HCT116 (cell line): Measurements from ENCODE around the gene SIK1. TPM values are rescaled to one million over a fixed set of nuclear protein-coding genes. Genes with fewer than 3 reads are reported as not detected.
"Not testable (repeated sequence)": the region's sequence is repeated elsewhere in the genome, so short reads cannot be mapped to it uniquely, and the experiment has no call there.

Source experiments
- ATAC-seq: fragments of 200-7000 bp; cut with Tn5 transposase; 2 replicates; pipeline ENCODE4 v1.9.1; 2020; ENCODE audit warnings: mild to moderate bottlenecking, moderate library complexity
- BruUV-seq: library from RNA; stranded (reverse); fragments of 400-500 nt; replicated peaks from 2 replicates; lab custom pipeline; 2021; lab: Mats Ljungman, UMichigan
- CTCF ChIA-PET: fragments of 300-600 bp; sonication (Branson Sonifier 250); formaldehyde crosslinking; loops from one replicate; lab custom pipeline; 2021; ENCODE audit warnings: antibody characterized with exemption; lab: Charles Lee
- POLR2A ChIA-PET: fragments of 300-600, 350-600 bp; sonication (Branson Sonifier 250); formaldehyde crosslinking; loops from one replicate; lab custom pipeline; 2021; ENCODE audit warnings: antibody characterized with exemption; lab: Charles Lee
- RAD21 ChIA-PET, 2 experiments: fragments of 300-600 bp; sonication (Branson Sonifier 250); formaldehyde crosslinking; loops; one replicate each; lab custom pipeline; 2023; ENCODE audit warnings: low total read pairs in 2 of 2; ENCODE audit not compliant: uncharacterized antibody in 2 of 2, unreplicated experiment in 2 of 2, low non-redundant PET in 1 of 2; lab: Charles Lee
- DNase-seq: peaks from one replicate; pipeline ENCODE4 v3.0.0-alpha.2; 2010; ENCODE audit warnings: low read depth, low spot score
- H2AFZ ChIP-seq: fragments of 200-600 bp; shearing (Covaris generic), sonication (generic); 2 replicates; pipeline ENCODE4 v1.6.1; 2017; ENCODE audit warnings: low read depth, mixed run types, mixed read lengths, antibody characterized with exemption, low read length; ENCODE audit not compliant: poor library complexity, severe bottlenecking
- H3K27ac ChIP-seq: 2 replicates; pipeline ENCODE4 v1.5.1; 2012; ENCODE audit warnings: low read depth, low read length
- H3K27me3 ChIP-seq: fragments of 200-600 bp; sonication (generic); 2 replicates; pipeline ENCODE4 v1.6.1; 2016; ENCODE audit warnings: mixed run types, low read length, mixed read lengths; ENCODE audit not compliant: insufficient read depth
- H3K36me3 ChIP-seq, 2 experiments: fragments of 200-500 bp in 1 of 2; fragments of 200-600 bp in 1 of 2; sonication (Bioruptor generic) in 1 of 2; sonication (generic) in 1 of 2; 2 replicates each; pipeline versions ENCODE4 v1.5.1 to v1.6.1; 2014 to 2016; ENCODE audit warnings: low read length in 2 of 2, inconsistent platforms in 1 of 2, mixed read lengths in 1 of 2, mixed run types in 1 of 2; ENCODE audit not compliant: insufficient read depth in 2 of 2, control insufficient read depth in 1 of 2
- H3K4me1 ChIP-seq, 2 experiments: fragments of 200-600 bp in 1 of 2; sonication (generic) in 1 of 2; 2 replicates each; pipeline versions ENCODE4 v1.5.1 to v1.6.1; 2012 to 2017; ENCODE audit warnings: low read length in 2 of 2, inconsistent platforms in 1 of 2, mild to moderate bottlenecking in 1 of 2, mixed read lengths in 1 of 2, mixed run types in 1 of 2, moderate library complexity in 1 of 2; ENCODE audit not compliant: insufficient read depth in 2 of 2, control insufficient read depth in 1 of 2
- H3K4me2 ChIP-seq: fragments of 200-600 bp; sonication (generic); 2 replicates; pipeline ENCODE4 v1.6.1; 2017; ENCODE audit warnings: mixed run types, low read length, mixed read lengths
- H3K4me3 ChIP-seq, 2 experiments: fragments of 200-600 bp in 1 of 2; sonication (generic) in 1 of 2; replicated peaks in 1 of 2; 2 replicates each; pipeline ENCODE4 v1.5.1; 2011 to 2016; ENCODE audit warnings: low read length in 2 of 2, control low read depth in 1 of 2, low read depth in 1 of 2, mild to moderate bottlenecking in 1 of 2, mixed read lengths in 1 of 2, mixed run types in 1 of 2
- H3K79me2 ChIP-seq: fragments of 200-600 bp; sonication (generic); 2 replicates; pipeline ENCODE4 v1.6.1; 2017; ENCODE audit warnings: mild to moderate bottlenecking, mixed run types, low read length, moderate library complexity, mixed read lengths; ENCODE audit not compliant: insufficient read depth
- H3K9ac ChIP-seq: fragments of 200-600 bp; sonication (generic); 2 replicates; pipeline ENCODE4 v1.6.1; 2016; ENCODE audit warnings: low read length, mixed read lengths
- H3K9me2 ChIP-seq: fragments of 200-600 bp; sonication (generic), shearing (Covaris generic); 2 replicates; pipeline ENCODE4 v1.6.1; 2017; ENCODE audit warnings: mixed run types, mild to moderate bottlenecking, moderate library complexity; ENCODE audit not compliant: insufficient read depth
- H3K9me3 ChIP-seq, 2 experiments: fragments of 200-500 bp in 1 of 2; fragments of 200-600 bp in 1 of 2; sonication (Bioruptor generic) in 1 of 2; sonication (generic) in 1 of 2; 2 replicates each; pipeline ENCODE4 v1.6.1; 2014 to 2017; ENCODE audit warnings: low read length in 2 of 2, mixed read lengths in 2 of 2, inconsistent platforms in 1 of 2, low read depth in 1 of 2, mild to moderate bottlenecking in 1 of 2, mixed run types in 1 of 2, moderate library complexity in 1 of 2; ENCODE audit not compliant: control insufficient read depth in 1 of 2, insufficient read depth in 1 of 2
- H4K20me1 ChIP-seq: fragments of 200-600 bp; sonication (generic), shearing (Covaris generic); 2 replicates; pipeline ENCODE4 v1.6.1; 2017; ENCODE audit warnings: mixed run types, mild to moderate bottlenecking, moderate library complexity; ENCODE audit not compliant: insufficient read depth
- intact Hi-C: fragments of 100-400 bp; cut with micrococcal nuclease; formaldehyde crosslinking; loops from 2 replicates; pipeline ENCODE4 v1.10.0; 2022
- total RNA-seq: library from RNA; stranded (reverse); gene quantifications from one replicate; pipeline ENCODE4 v1.2.1, GENCODE V29; 2021; ENCODE audit not compliant: unreplicated experiment

Gene SIK1
- total RNA-seq, 1 experiment from 2014 or later: 14.7 TPM

- DNase-seq, CTCF ChIA-PET, H4K20me1 ChIP-seq, H3K27me3 ChIP-seq, H3K36me3 ChIP-seq, intact Hi-C loops, RAD21 ChIA-PET, H3K4me2 ChIP-seq, H3K27ac ChIP-seq, H3K4me3 ChIP-seq, BruUV-seq, H3K79me2 ChIP-seq, ATAC-seq, H2AFZ ChIP-seq, POLR2A ChIA-PET, H3K9me2 ChIP-seq, H3K9ac ChIP-seq, H3K4me1 ChIP-seq, H3K9me3 ChIP-seq: not testable (repeated sequence)
These were observed 23.4 kb upstream of the SIK1 start for GRCh38 chr21:43450287-43450686.

- ATAC-seq, RAD21 ChIA-PET, POLR2A ChIA-PET: not testable (repeated sequence)
These were observed 20.5 kb upstream of the SIK1 start for GRCh38 chr21:43447353-43447977.

GRCh38 chr21:43446277-43446932, 19.5 kb upstream of the SIK1 start:
- intact Hi-C loops, H3K27ac ChIP-seq, H3K9me3 ChIP-seq, H3K27me3 ChIP-seq, H2AFZ ChIP-seq, CTCF ChIA-PET, H3K9ac ChIP-seq, H3K36me3 ChIP-seq, DNase-seq, H3K4me1 ChIP-seq, RAD21 ChIA-PET, H4K20me1 ChIP-seq, H3K79me2 ChIP-seq, POLR2A ChIA-PET, H3K4me2 ChIP-seq, H3K9me2 ChIP-seq, H3K4me3 ChIP-seq: not testable (repeated sequence)
- peak; percentile 91 for ATAC-seq
- BruUV-seq: TSS peak; percentile 80

More at GRCh38 chr21:43447353-43447977, 20.5 kb upstream of the SIK1 start:
- H3K9me2 ChIP-seq, H3K9ac ChIP-seq, H3K27ac ChIP-seq, DNase-seq, H3K9me3 ChIP-seq, CTCF ChIA-PET, H3K4me1 ChIP-seq, H3K4me2 ChIP-seq, H3K27me3 ChIP-seq, BruUV-seq, H4K20me1 ChIP-seq, H2AFZ ChIP-seq, H3K4me3 ChIP-seq, H3K79me2 ChIP-seq, intact Hi-C loops, H3K36me3 ChIP-seq: not testable (repeated sequence)

- DNase-seq, ATAC-seq, H3K9me2 ChIP-seq, RAD21 ChIA-PET, H3K79me2 ChIP-seq, H3K9me3 ChIP-seq, H2AFZ ChIP-seq, H3K36me3 ChIP-seq, H4K20me1 ChIP-seq, H3K4me2 ChIP-seq, H3K4me1 ChIP-seq, intact Hi-C loops, CTCF ChIA-PET, H3K27ac ChIP-seq, H3K9ac ChIP-seq, POLR2A ChIA-PET, H3K4me3 ChIP-seq, BruUV-seq, H3K27me3 ChIP-seq: not testable (repeated sequence)
These were observed 17.6 kb upstream of the SIK1 start for GRCh38 chr21:43444524-43444923.
